Mesendoderm (in vitro differentiated cells): ENCODE results near the gene RABGAP1L.

ENCODE experiments used
- DNase-seq: peaks from one replicate; pipeline ENCODE4 v3.0.0; 2013
- H2AK5ac ChIP-seq: 2 replicates; pipeline ENCODE4 v1.6.1; 2013; ENCODE audit warnings: low read length, inconsistent platforms
- H2BK120ac ChIP-seq: 2 replicates; pipeline ENCODE4 v1.6.1; 2013; ENCODE audit warnings: low read depth, mild to moderate bottlenecking, low read length, moderate library complexity, mixed read lengths
- H2BK15ac ChIP-seq: replicated peaks from 2 replicates; pipeline ENCODE4 v1.6.1; 2013; ENCODE audit warnings: low read depth, mild to moderate bottlenecking, moderate library complexity
- H2BK5ac ChIP-seq: 2 replicates; pipeline ENCODE4 v1.6.1; 2013; ENCODE audit warnings: low read length, inconsistent platforms
- H3K18ac ChIP-seq: 2 replicates; pipeline ENCODE4 v1.6.1; 2013; ENCODE audit warnings: mild to moderate bottlenecking, low read length, mixed read lengths
- H3K23ac ChIP-seq: one replicate; pipeline ENCODE4 v1.6.1; 2013; ENCODE audit warnings: low read length
- H3K27ac ChIP-seq: 2 replicates; pipeline ENCODE4 v1.5.1; 2013; ENCODE audit warnings: low read depth, mild to moderate bottlenecking, inconsistent platforms, low read length, moderate library complexity
- H3K27me3 ChIP-seq: 2 replicates; pipeline ENCODE4 v1.6.1; 2013; ENCODE audit warnings: low read length, control low read depth, mild to moderate bottlenecking, inconsistent platforms; ENCODE audit not compliant: insufficient read depth, poor library complexity
- H3K36me3 ChIP-seq: 2 replicates; pipeline ENCODE4 v1.6.1; 2013; ENCODE audit warnings: low read length, inconsistent platforms; ENCODE audit not compliant: control insufficient read depth, insufficient read depth
- H3K4ac ChIP-seq: one replicate; pipeline ENCODE4 v1.6.1; 2013; ENCODE audit warnings: low read depth, mild to moderate bottlenecking, low read length, moderate library complexity
- H3K4me1 ChIP-seq: 2 replicates; pipeline ENCODE4 v1.6.1; 2013; ENCODE audit warnings: low read depth, low read length, inconsistent platforms; ENCODE audit not compliant: control insufficient read depth
- H3K4me2 ChIP-seq: 2 replicates; pipeline ENCODE4 v1.6.1; 2013; ENCODE audit warnings: low read length
- H3K4me3 ChIP-seq: 2 replicates; pipeline ENCODE4 v1.5.1; 2013; ENCODE audit warnings: mild to moderate bottlenecking, low read length
- H3K56ac ChIP-seq: one replicate; pipeline ENCODE4 v1.6.1; 2013; ENCODE audit warnings: low read length
- H3K79me1 ChIP-seq: 2 replicates; pipeline ENCODE4 v1.6.1; 2013; ENCODE audit warnings: low read length, inconsistent platforms
- H3K79me2 ChIP-seq: 2 replicates; pipeline ENCODE4 v1.6.1; 2013; ENCODE audit warnings: mild to moderate bottlenecking, low read length; ENCODE audit not compliant: control insufficient read depth, insufficient read depth
- H3K9ac ChIP-seq: 2 replicates; pipeline ENCODE4 v1.6.1; 2013; ENCODE audit warnings: low read length, inconsistent platforms
- H4K5ac ChIP-seq: one replicate; pipeline ENCODE4 v1.6.1; 2013; ENCODE audit warnings: low read length
- H4K8ac ChIP-seq: one replicate; pipeline ENCODE4 v1.6.1; 2013; ENCODE audit warnings: low read depth, mild to moderate bottlenecking, control low read depth, low read length, moderate library complexity
- whole genome bisulfite sequencing: extraction: QIAGEN DNeasy Blood & Tissue Kit; methylation state at CpG from one replicate; pipeline ENCODE4 v1.1.7; 2013; ENCODE audit warnings: low lambda C conversion rate, missing lambda C conversion rate; ENCODE audit not compliant: insufficient coverage; ENCODE audit errors: extremely low coverage; 5-methylcytosine and 5-hydroxymethylcytosine counted together

The RABGAP1L gene

GRCh38 chr1:174448531-174448883 lies 289.2 kb downstream of the RABGAP1L start:
- H3K4me1 ChIP-seq: no peaks in the 10 kb centered on the region
- H3K18ac ChIP-seq: no peak overlapping the region
- H2AK5ac ChIP-seq: no peak overlapping the region
- no peak overlapping the region for H2BK120ac ChIP-seq
- no peak overlapping the region for H3K56ac ChIP-seq
- H2BK15ac ChIP-seq: no peak overlapping the region
- no peak overlapping the region for H3K9ac ChIP-seq
- no peak overlapping the region for H3K27ac ChIP-seq
- H3K27me3 ChIP-seq: no peaks in the 10 kb centered on the region
- H4K8ac ChIP-seq: no peak overlapping the region
- DNase-seq: no peak
- no peaks in the 10 kb centered on the region for H3K36me3 ChIP-seq
- WGBS: no CpG with 5 or more reads among the region's 5 CpGs
- H3K79me2 ChIP-seq: no peaks in the 10 kb centered on the region
- no peak overlapping the region for H4K5ac ChIP-seq
- H3K79me1 ChIP-seq: no peaks in the 10 kb centered on the region
- no peak overlapping the region for H2BK5ac ChIP-seq
- no peak overlapping the region for H3K23ac ChIP-seq
- no peak overlapping the region for H3K4me2 ChIP-seq
- no peak overlapping the region for H3K4ac ChIP-seq
- H3K4me3 ChIP-seq: no peak overlapping the region

GRCh38 chr1:174448974-174449373 lies 289.7 kb downstream of the RABGAP1L start:
- WGBS: no CpG with 5 or more reads among the region's 5 CpGs
- H3K18ac ChIP-seq: no peak overlapping the region
- no peak overlapping the region for H3K9ac ChIP-seq
- H3K23ac ChIP-seq: no peak overlapping the region
- no peak overlapping the region for H3K27ac ChIP-seq
- DNase-seq: no peak
- H2BK5ac ChIP-seq: no peak overlapping the region
- no peak overlapping the region for H2BK120ac ChIP-seq
- no peak overlapping the region for H3K4me2 ChIP-seq
- H4K5ac ChIP-seq: no peak overlapping the region
- no peaks in the 10 kb centered on the region for H3K27me3 ChIP-seq
- H3K36me3 ChIP-seq: no peaks in the 10 kb centered on the region
- H4K8ac ChIP-seq: no peak overlapping the region
- H3K4me3 ChIP-seq: no peak overlapping the region
- H3K79me2 ChIP-seq: no peaks in the 10 kb centered on the region
- H2AK5ac ChIP-seq: no peak overlapping the region
- H3K4me1 ChIP-seq: no peaks in the 10 kb centered on the region
- no peak overlapping the region for H2BK15ac ChIP-seq
- no peak overlapping the region for H3K56ac ChIP-seq
- H3K4ac ChIP-seq: no peak overlapping the region
- H3K79me1 ChIP-seq: no peaks in the 10 kb centered on the region

DNA sequence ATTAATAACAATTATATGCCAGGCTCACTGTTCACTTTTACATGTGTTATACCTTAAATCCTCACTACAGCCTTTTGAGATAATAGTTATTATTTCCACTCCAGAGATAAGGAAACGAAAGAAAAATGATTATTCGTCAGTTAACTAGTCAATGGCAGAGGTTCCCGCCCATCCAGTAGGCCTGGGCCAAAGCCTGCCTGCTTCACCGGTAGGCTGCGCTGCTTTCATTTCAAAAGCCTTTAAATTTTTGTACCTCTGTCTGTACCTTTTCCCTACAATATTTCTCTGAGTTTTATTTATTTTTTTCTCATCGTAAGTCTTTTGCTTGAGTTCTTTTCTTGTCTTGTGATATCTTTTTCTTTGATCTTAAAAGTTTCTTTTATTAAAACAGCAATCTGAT lies 292.1 kb downstream of the RABGAP1L start:
- peak; percentile 11 for DNase-seq
- no peak overlapping the region for H3K23ac ChIP-seq
- H3K9ac ChIP-seq: no peak overlapping the region
- H2BK120ac ChIP-seq: no peak overlapping the region
- H3K27me3 ChIP-seq: no peaks in the 10 kb centered on the region
- H4K8ac ChIP-seq: no peak overlapping the region
- no peak overlapping the region for H3K4me2 ChIP-seq
- no peak overlapping the region for H2BK15ac ChIP-seq
- H3K4ac ChIP-seq: no peak overlapping the region
- H3K18ac ChIP-seq: no peak overlapping the region
- H3K36me3 ChIP-seq: no peaks in the 10 kb centered on the region
- H3K4me3 ChIP-seq: no peak overlapping the region
- H3K56ac ChIP-seq: no peak overlapping the region
- no peaks in the 10 kb centered on the region for H3K79me2 ChIP-seq
- H2BK5ac ChIP-seq: no peak overlapping the region
- no peaks in the 10 kb centered on the region for H3K4me1 ChIP-seq
- H2AK5ac ChIP-seq: no peak overlapping the region
- no peak overlapping the region for H3K27ac ChIP-seq
- no CpG with 5 or more reads among the region's 6 CpGs for WGBS
- no peak overlapping the region for H4K5ac ChIP-seq
- no peaks in the 10 kb centered on the region for H3K79me1 ChIP-seq

DNA sequence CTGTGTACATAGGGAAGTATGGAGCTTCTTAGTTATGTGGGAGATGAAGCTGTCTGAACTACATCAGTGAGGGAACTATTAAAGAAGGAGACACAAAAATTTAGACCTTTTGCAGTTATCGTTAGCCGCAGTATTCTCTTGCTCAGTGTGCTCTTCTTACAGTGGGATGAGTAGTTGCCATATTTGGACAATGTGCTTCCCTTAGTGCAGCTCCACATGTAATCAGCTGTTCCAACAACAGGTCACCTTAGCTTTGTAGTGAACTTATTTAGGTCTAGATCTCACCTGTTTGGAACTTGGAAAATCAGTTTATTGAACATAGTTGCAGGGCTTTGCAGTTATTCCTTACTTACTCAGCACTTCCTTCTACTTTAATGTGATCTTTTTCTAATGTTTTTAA lies 306.5 kb downstream of the RABGAP1L start:
- DNase-seq: no peak
- Histone ChIP-seq H3K4me1 (no peaks in the 10 kb centered on the region), H3K18ac (no peak overlapping the region), H3K27me3 (no peaks in the 10 kb centered on the region), H2AK5ac (no peak overlapping the region), H2BK15ac (no peak overlapping the region), H3K4me2 (no peak overlapping the region), H3K56ac (no peak overlapping the region), H3K79me1 (no peaks in the 10 kb centered on the region), H3K79me2 (no peaks in the 10 kb centered on the region), H3K4me3 (no peak overlapping the region), H3K36me3 (no peaks in the 10 kb centered on the region), H2BK120ac (no peak overlapping the region), H2BK5ac (no peak overlapping the region), H3K27ac (no peak overlapping the region), H3K4ac (no peak overlapping the region), H4K8ac (no peak overlapping the region), H3K9ac (no peak overlapping the region), H3K23ac (no peak overlapping the region), H4K5ac (no peak overlapping the region)
- no CpG with 5 or more reads among the region's 2 CpGs for WGBS

DNA sequence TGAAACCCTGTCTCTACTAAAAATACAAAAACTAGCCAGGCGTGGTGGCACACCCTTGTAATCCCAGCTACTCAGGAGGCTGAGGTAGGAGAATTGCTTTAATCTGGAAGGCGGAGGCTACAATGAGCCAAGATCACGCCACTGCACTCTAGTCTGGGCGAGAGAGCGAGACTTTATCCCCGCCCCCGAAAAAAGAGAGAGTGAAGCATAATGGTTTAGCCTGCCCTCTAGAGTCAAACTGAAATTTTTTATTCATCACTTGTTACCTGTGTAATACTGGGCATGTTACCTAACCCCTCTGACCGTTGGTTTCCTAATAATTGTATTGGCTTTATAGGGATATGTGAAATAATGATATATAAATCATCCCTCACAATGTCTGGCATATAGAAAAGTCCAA lies 307.3 kb downstream of the RABGAP1L start:
- Histone ChIP-seq H3K27ac (no peak overlapping the region), H3K79me2 (no peaks in the 10 kb centered on the region), H3K79me1 (no peaks in the 10 kb centered on the region), H4K5ac (no peak overlapping the region), H3K9ac (no peak overlapping the region), H2BK120ac (no peak overlapping the region), H3K18ac (no peak overlapping the region), H3K23ac (no peak overlapping the region), H3K4me3 (no peak overlapping the region), H3K36me3 (no peaks in the 10 kb centered on the region), H4K8ac (no peak overlapping the region), H2BK5ac (no peak overlapping the region), H3K27me3 (no peaks in the 10 kb centered on the region), H3K4me2 (no peak overlapping the region), H3K4me1 (no peaks in the 10 kb centered on the region), H2BK15ac (no peak overlapping the region), H3K4ac (no peak overlapping the region), H2AK5ac (no peak overlapping the region), H3K56ac (no peak overlapping the region)
- no CpG with 5 or more reads among the region's 8 CpGs for WGBS
- peak; percentile 10 for DNase-seq

DNA sequence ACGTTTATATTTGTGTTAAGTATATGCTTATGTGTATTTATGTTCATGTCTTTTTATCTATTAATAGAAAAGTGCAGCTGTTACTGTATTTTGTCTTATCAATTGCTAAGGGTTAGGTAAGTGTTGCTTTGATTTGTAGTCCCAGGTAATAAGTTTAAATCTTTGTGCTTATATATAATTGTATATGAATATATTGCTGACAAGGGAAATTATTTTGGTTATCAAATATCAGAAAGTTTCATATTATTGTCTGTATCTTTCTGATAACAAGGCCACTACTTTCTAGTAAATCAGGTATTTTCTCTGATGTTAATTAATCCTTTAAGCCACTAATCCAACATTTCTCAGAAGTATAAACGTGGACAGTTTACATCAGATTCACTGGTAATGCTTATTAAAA lies 309.7 kb downstream of the RABGAP1L start:
- Histone ChIP-seq H3K4me2 (no peak overlapping the region), H3K56ac (no peak overlapping the region), H2AK5ac (no peak overlapping the region), H3K18ac (no peak overlapping the region), H4K5ac (no peak overlapping the region), H3K4ac (no peak overlapping the region), H3K23ac (no peak overlapping the region), H2BK15ac (no peak overlapping the region), H4K8ac (no peak overlapping the region), H3K4me3 (no peak overlapping the region), H3K27me3 (no peaks in the 10 kb centered on the region), H3K27ac (no peak overlapping the region), H3K79me1 (no peaks in the 10 kb centered on the region), H3K4me1 (no peaks in the 10 kb centered on the region), H2BK120ac (no peak overlapping the region), H3K79me2 (no peaks in the 10 kb centered on the region), H3K36me3 (no peaks in the 10 kb centered on the region), H2BK5ac (no peak overlapping the region), H3K9ac (no peak overlapping the region)
- no peak for DNase-seq
- WGBS: no CpG with 5 or more reads among the region's 2 CpGs
